ENCODE results near the gene POC1A. TPM values are rescaled to one million over a fixed set of nuclear protein-coding genes. Genes with fewer than 3 reads are reported as not detected.

POC1A gene
- total RNA-seq, 1 donor from 2014 or later = 5.7 TPM

GRCh38 chr3:52112056-52112455, 42.2 kb downstream of the POC1A start:
- Mint-ChIP-seq H3K4me1 (ENCODE audit: low read depth) (peaks cover 9% of the 10 kb centered on the region), H3K27me3 (ENCODE audit: low read depth) (no peaks in the 10 kb centered on the region), H3K9me3 (ENCODE audit: low read depth) (no peaks in the 10 kb centered on the region), H3K27ac (ENCODE audit: unreplicated experiment) (no peak overlapping the region), H3K36me3 (ENCODE audit: low read depth) (peaks cover 3% of the 10 kb centered on the region), H3K4me3 (ENCODE audit: unreplicated experiment) (no peak overlapping the region)
- TF ChIP-seq CTCF (IDR thresholded peaks at IDR 0.05) = no peak
- peak; percentile 37 for DNase-seq (ENCODE audit: low spot score)

DNA sequence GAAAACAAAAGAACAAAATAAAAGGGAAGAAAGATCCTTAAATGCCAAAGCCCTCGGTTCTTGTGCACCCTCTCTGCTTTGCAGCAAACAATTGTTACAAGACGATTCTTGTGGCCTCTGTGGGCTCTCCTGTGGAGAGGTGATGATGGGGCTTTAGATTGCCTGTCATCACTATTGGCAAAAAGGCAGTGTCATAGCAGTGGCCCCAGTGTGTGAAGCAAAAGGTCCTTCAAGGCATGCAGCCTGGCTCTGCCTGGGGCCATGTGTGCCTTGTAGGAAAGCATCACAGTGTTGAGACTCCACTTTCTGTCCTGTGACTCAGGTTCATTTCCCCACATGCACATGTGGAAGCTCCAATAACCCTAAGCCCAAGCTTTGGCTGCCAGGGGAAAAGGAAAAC, 43.7 kb downstream of the POC1A start:
- DNase-seq (ENCODE audit: low spot score) = peak; percentile 12
- peaks cover 6% of the 10 kb centered on the region for H3K36me3 Mint-ChIP-seq (ENCODE audit: low read depth)
- H3K4me1 Mint-ChIP-seq (ENCODE audit: low read depth) = peaks cover 9% of the 10 kb centered on the region
- H3K9me3 Mint-ChIP-seq (ENCODE audit: low read depth) = no peaks in the 10 kb centered on the region
- H3K4me3 Mint-ChIP-seq (ENCODE audit: unreplicated experiment) = no peak overlapping the region
- H3K27ac Mint-ChIP-seq (ENCODE audit: unreplicated experiment) = no peak overlapping the region
- TF ChIP-seq CTCF (IDR thresholded peaks at IDR 0.05) = no peak
- H3K27me3 Mint-ChIP-seq (ENCODE audit: low read depth) = no peaks in the 10 kb centered on the region

DNA sequence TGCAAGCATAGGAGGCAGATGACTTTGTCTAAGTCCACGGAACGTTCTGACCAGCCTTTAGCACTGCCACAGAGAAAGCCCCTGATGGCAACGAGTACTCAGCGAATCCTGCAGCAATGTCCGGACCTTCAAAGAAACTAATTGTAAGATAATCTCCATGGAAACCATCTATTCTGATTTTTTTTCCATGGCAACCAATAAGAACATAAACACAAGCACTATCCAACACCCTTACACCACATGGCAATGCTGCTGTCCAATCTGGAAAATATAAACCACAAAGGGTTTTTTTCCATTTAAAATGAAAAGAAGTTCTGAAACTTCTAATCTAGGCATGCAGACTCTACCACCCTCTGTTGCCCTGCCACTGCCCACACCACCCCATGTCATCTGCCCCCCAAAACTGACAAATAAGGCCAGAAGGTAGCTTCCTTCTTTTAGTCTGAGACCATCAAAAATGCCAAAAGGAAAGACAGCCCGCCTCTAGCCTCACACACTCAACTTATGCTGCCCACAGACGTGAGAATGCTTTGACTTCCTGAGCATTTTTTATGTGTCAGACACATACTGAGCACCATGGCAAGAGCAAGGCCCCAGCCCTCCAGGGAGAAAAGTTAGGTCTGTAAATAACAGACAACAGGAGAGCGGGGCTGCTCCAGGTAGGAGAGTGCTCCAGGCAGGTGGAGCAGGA, 44.5 kb downstream of the POC1A start:
- Mint-ChIP-seq H3K36me3 (ENCODE audit: low read depth) (peaks cover 4% of the 10 kb centered on the region), H3K27me3 (ENCODE audit: low read depth) (no peaks in the 10 kb centered on the region), H3K4me1 (ENCODE audit: low read depth) (peaks cover 9% of the 10 kb centered on the region), H3K4me3 (ENCODE audit: unreplicated experiment) (no peak overlapping the region), H3K27ac (ENCODE audit: unreplicated experiment) (no peak overlapping the region), H3K9me3 (ENCODE audit: low read depth) (no peaks in the 10 kb centered on the region)
- DNase-seq (ENCODE audit: low spot score) = peak; percentile 35
- no peak for TF ChIP-seq CTCF (IDR thresholded peaks at IDR 0.05)

- Mint-ChIP-seq H3K27ac (ENCODE audit: unreplicated experiment) (no peak overlapping the region), H3K4me1 (ENCODE audit: low read depth) (peaks cover 9% of the 10 kb centered on the region), H3K4me3 (ENCODE audit: unreplicated experiment) (no peak overlapping the region), H3K36me3 (ENCODE audit: low read depth) (peaks cover 4% of the 10 kb centered on the region), H3K27me3 (ENCODE audit: low read depth) (no peaks in the 10 kb centered on the region), H3K9me3 (ENCODE audit: low read depth) (no peaks in the 10 kb centered on the region)
- TF ChIP-seq CTCF (IDR thresholded peaks at IDR 0.05) = peak; percentile 34
- DNase-seq (ENCODE audit: low spot score) = peak; percentile 44
These were observed 45.7 kb downstream of the POC1A start for GRCh38 chr3:52108302-52109232.

GRCh38 chr3:52106951-52107611, 47.1 kb downstream of the POC1A start:
- no peaks in the 10 kb centered on the region for H3K27me3 Mint-ChIP-seq (ENCODE audit: low read depth)
- H3K4me3 Mint-ChIP-seq (ENCODE audit: unreplicated experiment) = no peak overlapping the region
- H3K9me3 Mint-ChIP-seq (ENCODE audit: low read depth) = peaks cover 6% of the 10 kb centered on the region
- DNase-seq (ENCODE audit: low spot score) = peak; percentile 64
- H3K27ac Mint-ChIP-seq (ENCODE audit: unreplicated experiment) = no peak overlapping the region
- H3K36me3 Mint-ChIP-seq (ENCODE audit: low read depth) = peaks cover 2% of the 10 kb centered on the region
- TF ChIP-seq CTCF (IDR thresholded peaks at IDR 0.05) = no peak
- H3K4me1 Mint-ChIP-seq (ENCODE audit: low read depth) = peaks cover 9% of the 10 kb centered on the region

Measured in chondrocyte (in vitro differentiated cells).